ENCODE results near the gene VWA5B2.

Gene VWA5B2

GRCh38 chr3:184231671-184232070 is 2.3 kb downstream of the VWA5B2 start:
- no peak for DNase-seq (ENCODE audit: low read depth)
- no peak for TF ChIP-seq CTCF (IDR thresholded peaks at IDR 0.05; ENCODE audit: low read depth, low read length, missing control alignments)
- no peak overlapping the region for H3K4me3 ChIP-seq (ENCODE audit: low read depth, low read length)

- no peak for DNase-seq (ENCODE audit: low read depth)
- no peak for TF ChIP-seq CTCF (IDR thresholded peaks at IDR 0.05; ENCODE audit: low read depth, low read length, missing control alignments)
- no peak overlapping the region for H3K4me3 ChIP-seq (ENCODE audit: low read depth, low read length)
These were observed 3.9 kb downstream of the VWA5B2 start for GRCh38 chr3:184233127-184233843.

- no peak overlapping the region for H3K4me3 ChIP-seq (ENCODE audit: low read depth, low read length)
- no peak for DNase-seq (ENCODE audit: low read depth)
- TF ChIP-seq CTCF (IDR thresholded peaks at IDR 0.05; ENCODE audit: low read depth, low read length, missing control alignments), result no peak
These were observed 4.8 kb downstream of the VWA5B2 start for GRCh38 chr3:184234224-184234623.

- no peak overlapping the region for H3K4me3 ChIP-seq (ENCODE audit: low read depth, low read length)
- no peak for TF ChIP-seq CTCF (IDR thresholded peaks at IDR 0.05; ENCODE audit: low read depth, low read length, missing control alignments)
- no peak for DNase-seq (ENCODE audit: low read depth)
These were observed 5.4 kb downstream of the VWA5B2 start for GRCh38 chr3:184234671-184235380.

GRCh38 chr3:184235381-184236032 is 6.1 kb downstream of the VWA5B2 start:
- TF ChIP-seq CTCF (IDR thresholded peaks at IDR 0.05; ENCODE audit: low read depth, low read length, missing control alignments), result no peak
- no peak for DNase-seq (ENCODE audit: low read depth)
- no peak overlapping the region for H3K4me3 ChIP-seq (ENCODE audit: low read depth, low read length)

- no peak for TF ChIP-seq CTCF (IDR thresholded peaks at IDR 0.05; ENCODE audit: low read depth, low read length, missing control alignments)
- DNase-seq (ENCODE audit: low read depth), result no peak
- H3K4me3 ChIP-seq (ENCODE audit: low read depth, low read length), result no peak overlapping the region
These were observed 6.6 kb downstream of the VWA5B2 start for GRCh38 chr3:184236033-184236410.

All from GM12864 (cell line).